ENCODE data around the gene RNF112. TPM values are rescaled to one million over a fixed set of nuclear protein-coding genes. Genes with fewer than 3 reads are reported as not detected.
A peak's percentile ranks its signal among the peaks of the same experiment; 100 is the strongest.

RNF112 gene
- total RNA-seq, 1 donor from 2014 or later, result 0.86 TPM

DNA sequence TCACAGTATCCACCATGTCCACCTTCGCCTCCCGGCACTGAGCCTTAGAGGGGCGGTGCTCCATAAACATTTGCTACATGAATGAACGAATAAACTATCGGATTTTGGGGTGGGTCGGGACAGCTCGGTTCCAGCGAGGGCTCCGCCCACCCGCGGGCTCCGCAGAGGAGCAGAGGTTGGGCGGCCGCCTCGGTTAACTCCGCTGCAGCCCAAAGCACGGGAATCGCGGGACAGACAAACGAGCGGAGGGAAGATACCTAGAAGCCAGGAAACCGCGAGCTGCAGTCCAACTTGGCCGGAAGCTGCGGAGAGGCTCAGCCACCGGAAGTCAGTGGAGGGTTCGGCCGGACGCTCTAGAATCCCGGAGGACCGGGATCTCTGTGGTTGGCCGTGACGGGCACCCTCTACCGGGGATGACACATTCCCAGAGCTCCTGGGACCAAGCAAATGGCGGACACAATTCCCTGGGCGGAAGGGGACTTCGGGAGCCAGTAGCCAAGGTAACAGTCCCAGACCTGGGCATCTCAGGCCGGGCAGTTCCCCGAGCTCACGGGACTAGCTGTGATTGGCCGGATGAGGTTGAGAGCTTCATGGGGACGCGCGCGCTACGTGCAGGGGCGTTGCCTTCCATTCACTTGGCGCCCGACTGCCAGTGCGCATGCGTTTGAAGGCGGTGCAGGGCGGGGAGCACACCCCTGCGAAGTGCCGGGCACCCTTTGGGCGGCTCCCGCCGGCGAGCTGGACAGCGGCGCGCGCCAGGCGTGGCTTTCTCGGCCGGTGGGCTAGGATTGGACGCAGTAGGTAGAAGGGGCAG, 33.2 kb upstream of the RNF112 start:
- no peaks in the 10 kb centered on the region for H3K9me3 ChIP-seq (ENCODE audit: low read depth)
- H3K27me3 ChIP-seq, result no peaks in the 10 kb centered on the region
- TF ChIP-seq, protein P1, sequence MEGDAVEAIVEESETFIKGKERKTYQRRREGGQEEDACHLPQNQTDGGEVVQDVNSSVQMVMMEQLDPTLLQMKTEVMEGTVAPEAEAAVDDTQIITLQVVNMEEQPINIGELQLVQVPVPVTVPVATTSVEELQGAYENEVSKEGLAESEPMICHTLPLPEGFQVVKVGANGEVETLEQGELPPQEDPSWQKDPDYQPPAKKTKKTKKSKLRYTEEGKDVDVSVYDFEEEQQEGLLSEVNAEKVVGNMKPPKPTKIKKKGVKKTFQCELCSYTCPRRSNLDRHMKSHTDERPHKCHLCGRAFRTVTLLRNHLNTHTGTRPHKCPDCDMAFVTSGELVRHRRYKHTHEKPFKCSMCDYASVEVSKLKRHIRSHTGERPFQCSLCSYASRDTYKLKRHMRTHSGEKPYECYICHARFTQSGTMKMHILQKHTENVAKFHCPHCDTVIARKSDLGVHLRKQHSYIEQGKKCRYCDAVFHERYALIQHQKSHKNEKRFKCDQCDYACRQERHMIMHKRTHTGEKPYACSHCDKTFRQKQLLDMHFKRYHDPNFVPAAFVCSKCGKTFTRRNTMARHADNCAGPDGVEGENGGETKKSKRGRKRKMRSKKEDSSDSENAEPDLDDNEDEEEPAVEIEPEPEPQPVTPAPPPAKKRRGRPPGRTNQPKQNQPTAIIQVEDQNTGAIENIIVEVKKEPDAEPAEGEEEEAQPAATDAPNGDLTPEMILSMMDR (IDR thresholded peaks at IDR 0.05), result peak; percentile 23
- no peak for TF ChIP-seq EZH2 (IDR thresholded peaks at IDR 0.05)
- Mint-ChIP-seq H3K36me3 (peaks cover 21% of the 10 kb centered on the region), H3K9me3 (no peaks in the 10 kb centered on the region), H3K27ac (peak overlapping the region; percentile 92), H3K4me3 (peak overlapping the region; percentile 96), H3K4me1 (peaks cover 19% of the 10 kb centered on the region), H3K27me3 (ENCODE audit: insufficient read depth, low read depth) (peaks cover 5% of the 10 kb centered on the region)
- peak overlapping the region; percentile 79 for H3K9ac ChIP-seq
- peak overlapping the region; percentile 89 for H2AFZ ChIP-seq (replicated peaks)
- peak; percentile 99 for DNase-seq (ENCODE audit: low spot score)
- H3F3A ChIP-seq (ENCODE audit: low read depth), result peaks cover 23% of the 10 kb centered on the region
- H3K4me1 ChIP-seq, result peaks cover 8% of the 10 kb centered on the region
- H3K4me3 ChIP-seq, result peak overlapping the region; percentile 84
- H3K4me2 ChIP-seq, result peak overlapping the region; percentile 97
- H3K36me3 ChIP-seq, result peaks cover 4% of the 10 kb centered on the region
- peaks cover 20% of the 10 kb centered on the region for H4K20me1 ChIP-seq (ENCODE audit: low read depth)
- peaks cover 53% of the 10 kb centered on the region for H3K79me2 ChIP-seq (ENCODE audit: low read depth)
- H3K27ac ChIP-seq, result peak overlapping the region; percentile 93

DNA sequence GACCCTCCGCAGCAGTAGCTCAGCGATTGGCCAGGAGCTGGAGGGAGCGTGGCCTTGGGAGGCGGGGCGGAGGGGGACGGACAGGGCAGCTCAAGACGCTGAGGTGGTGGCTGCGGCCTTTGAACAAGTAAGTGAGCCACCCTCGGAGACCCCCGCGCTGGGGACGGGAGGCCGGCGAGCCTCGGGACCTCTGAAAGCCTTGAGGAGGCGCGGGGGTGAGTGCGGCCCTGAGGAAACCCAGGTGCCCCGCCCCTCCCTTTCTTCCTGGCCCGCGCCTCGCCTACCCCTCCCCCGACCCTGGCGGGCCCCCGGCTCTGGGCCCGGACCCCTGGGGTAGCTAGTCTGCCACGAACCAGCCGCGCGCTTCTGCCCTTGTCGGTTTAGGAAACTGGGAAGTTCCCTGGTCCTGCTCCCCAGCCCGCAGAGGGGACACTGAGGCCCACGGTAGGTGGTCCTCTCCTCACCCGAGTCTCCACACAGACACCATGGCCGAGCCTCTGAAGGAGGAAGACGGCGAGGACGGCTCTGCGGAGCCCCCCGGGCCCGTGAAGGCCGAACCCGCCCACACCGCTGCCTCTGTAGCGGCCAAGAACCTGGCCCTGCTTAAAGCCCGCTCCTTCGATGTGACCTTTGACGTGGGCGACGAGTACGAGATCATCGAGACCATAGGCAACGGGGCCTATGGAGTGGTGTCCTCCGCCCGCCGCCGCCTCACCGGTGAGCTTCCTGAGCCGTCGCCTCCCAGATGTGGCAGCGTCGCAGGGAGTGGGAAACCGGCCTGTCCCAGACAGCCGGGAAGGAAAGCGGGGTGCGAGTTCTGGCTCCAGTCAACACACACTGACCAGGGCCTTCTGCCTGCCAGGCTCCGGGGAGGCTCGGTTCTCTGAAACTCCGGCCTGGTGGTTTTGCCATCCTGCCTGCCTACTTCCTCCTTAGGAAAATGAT, 32.3 kb upstream of the RNF112 start, which contains the start of gene MAPK7:
TSS of gene MAPK7 (plus strand) at position 83 of the 945 bp plus-strand sequence. CDS start at position 486, 403 bp downstream.
- DNase-seq (ENCODE audit: low spot score), result no peak

DNA sequence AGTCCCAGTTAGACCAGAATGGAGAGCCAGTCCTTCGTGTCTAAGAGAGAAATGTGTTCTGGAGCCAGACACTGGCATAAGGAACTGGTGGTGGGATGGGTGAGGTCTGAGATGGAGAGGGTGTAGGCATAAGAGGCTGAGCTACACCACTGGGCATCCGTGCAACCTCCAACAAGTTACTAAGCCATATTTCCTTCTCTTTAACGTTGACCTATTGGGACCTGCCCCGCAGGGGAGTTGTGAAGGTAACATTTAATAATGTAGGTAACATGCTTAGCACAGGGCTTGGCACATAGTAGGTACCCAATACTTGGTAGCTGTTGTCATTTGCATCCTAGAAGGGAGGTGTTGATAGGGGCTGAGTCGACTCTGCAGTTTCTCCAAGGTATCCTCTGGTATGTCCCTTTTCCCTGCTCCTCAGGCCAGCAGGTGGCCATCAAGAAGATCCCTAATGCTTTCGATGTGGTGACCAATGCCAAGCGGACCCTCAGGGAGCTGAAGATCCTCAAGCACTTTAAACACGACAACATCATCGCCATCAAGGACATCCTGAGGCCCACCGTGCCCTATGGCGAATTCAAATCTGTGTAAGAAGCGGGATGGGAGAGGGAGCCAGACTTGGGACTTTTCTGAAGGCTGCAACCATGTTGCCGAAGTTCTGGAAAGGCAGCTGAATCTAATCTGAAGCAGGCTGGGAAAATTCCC, 31.5 kb upstream of the RNF112 start:
- peak overlapping the region; percentile 96 for H3K4me3 Mint-ChIP-seq
- Histone ChIP-seq H4K20me1 (ENCODE audit: low read depth) (peaks cover 20% of the 10 kb centered on the region), H3K27ac (no peak overlapping the region), H2AFZ (replicated peaks) (no peak overlapping the region), H3K4me1 (peaks cover 4% of the 10 kb centered on the region), H3K9me3 (ENCODE audit: low read depth) (no peaks in the 10 kb centered on the region), H3K4me2 (peak overlapping the region; percentile 94), H3K4me3 (peak overlapping the region; percentile 84), H3K9ac (peak overlapping the region; percentile 57), H3K79me2 (ENCODE audit: low read depth) (peaks cover 53% of the 10 kb centered on the region), H3K36me3 (peaks cover 4% of the 10 kb centered on the region), H3F3A (ENCODE audit: low read depth) (peaks cover 23% of the 10 kb centered on the region), H3K27me3 (no peaks in the 10 kb centered on the region)
- no peak for DNase-seq (ENCODE audit: low spot score)
- H3K4me1 Mint-ChIP-seq, result peaks cover 23% of the 10 kb centered on the region
- no peak overlapping the region for H3K27ac Mint-ChIP-seq
- peaks cover 11% of the 10 kb centered on the region for H3K27me3 Mint-ChIP-seq (ENCODE audit: insufficient read depth, low read depth)
- no peaks in the 10 kb centered on the region for H3K9me3 Mint-ChIP-seq
- TF ChIP-seq, protein P1 (IDR thresholded peaks at IDR 0.05), result no peak
- TF ChIP-seq EZH2 (IDR thresholded peaks at IDR 0.05) (no peak), EZH2phosphoT487 (IDR thresholded peaks at IDR 0.05) (no peak)
- H3K36me3 Mint-ChIP-seq, result peaks cover 30% of the 10 kb centered on the region

More for the DNA sequence above, 32.3 kb upstream of the RNF112 start, which contains the start of gene MAPK7:
- Mint-ChIP-seq H3K27me3 (ENCODE audit: insufficient read depth, low read depth) (peaks cover 6% of the 10 kb centered on the region), H3K9me3 (no peaks in the 10 kb centered on the region), H3K27ac (peak within 1 kb of the TSS; percentile 92), H3K36me3 (peaks cover 25% of the 10 kb centered on the region), H3K4me1 (peaks cover 19% of the 10 kb centered on the region), H3K4me3 (peak within 1 kb of the TSS; percentile 96)
- Histone ChIP-seq H3K4me3 (peak within 1 kb of the TSS; percentile 84), H3F3A (ENCODE audit: low read depth) (peaks cover 23% of the 10 kb centered on the region), H3K79me2 (ENCODE audit: low read depth) (peaks cover 53% of the 10 kb centered on the region), H3K36me3 (peaks cover 4% of the 10 kb centered on the region), H3K27me3 (no peaks in the 10 kb centered on the region), H3K9ac (peak within 1 kb of the TSS; percentile 79), H3K4me1 (peaks cover 4% of the 10 kb centered on the region), H2AFZ (replicated peaks) (peak within 1 kb of the TSS; percentile 89), H3K4me2 (peak within 1 kb of the TSS; percentile 97), H4K20me1 (ENCODE audit: low read depth) (peaks cover 20% of the 10 kb centered on the region), H3K9me3 (ENCODE audit: low read depth) (no peaks in the 10 kb centered on the region), H3K27ac (peak within 1 kb of the TSS; percentile 93)
- TF ChIP-seq EZH2phosphoT487 (IDR thresholded peaks at IDR 0.05), result no peak
- no peak for TF ChIP-seq EZH2 (IDR thresholded peaks at IDR 0.05)
- TF ChIP-seq, protein P1 (IDR thresholded peaks at IDR 0.05), result no peak
